Measurements from ENCODE around the gene PPP1R27.
A peak's percentile ranks its signal among the peaks of the same experiment; 100 is the strongest.

PPP1R27 gene

DNA sequence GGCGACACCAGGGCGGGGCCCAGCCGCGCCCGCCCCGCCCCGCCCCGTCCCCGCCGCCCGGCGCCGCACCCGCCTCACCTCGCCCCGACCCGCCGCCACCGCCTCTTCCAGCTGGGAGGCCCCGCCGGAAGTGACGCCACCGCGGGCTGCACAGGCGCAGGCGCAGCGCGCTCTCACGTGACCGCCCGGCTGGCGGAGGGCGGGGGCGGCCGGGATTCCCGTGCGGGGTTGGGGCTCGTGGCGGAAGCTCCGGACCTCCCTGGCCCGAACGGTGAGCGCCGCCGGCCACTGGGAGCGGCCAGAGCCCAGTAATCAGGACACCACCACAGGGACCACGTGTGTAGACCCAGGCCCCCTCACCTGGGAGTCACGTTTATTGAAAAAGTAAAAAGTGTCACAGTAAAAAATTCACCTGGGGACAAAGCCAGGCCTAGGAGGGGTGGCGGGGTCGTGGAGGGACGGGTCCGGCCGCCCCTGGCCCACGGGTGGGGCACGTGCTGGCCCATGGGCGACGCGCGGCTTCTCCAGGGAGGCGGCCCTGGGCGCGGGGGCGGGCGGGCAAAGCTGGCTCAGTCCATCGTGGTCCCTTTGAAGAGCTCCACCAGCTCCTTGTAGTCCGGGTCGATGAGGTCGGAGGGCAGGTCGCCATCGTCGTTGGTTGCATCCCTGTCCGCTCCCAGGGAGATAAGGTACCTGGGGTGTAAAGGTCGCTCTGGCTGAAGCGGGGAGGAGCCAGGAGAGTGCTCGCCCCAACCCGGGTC is 1.5 kb downstream of the PPP1R27 start, which contains the start of gene MCRIP1:
MCRIP1 (minus strand) TSS at position 132 of the 761 bp plus-strand sequence. CDS start 8,785 bp downstream, outside the sequence.
- peak; percentile 95 for DNase-seq (ENCODE audit: low read depth)
- TF ChIP-seq, protein P1, sequence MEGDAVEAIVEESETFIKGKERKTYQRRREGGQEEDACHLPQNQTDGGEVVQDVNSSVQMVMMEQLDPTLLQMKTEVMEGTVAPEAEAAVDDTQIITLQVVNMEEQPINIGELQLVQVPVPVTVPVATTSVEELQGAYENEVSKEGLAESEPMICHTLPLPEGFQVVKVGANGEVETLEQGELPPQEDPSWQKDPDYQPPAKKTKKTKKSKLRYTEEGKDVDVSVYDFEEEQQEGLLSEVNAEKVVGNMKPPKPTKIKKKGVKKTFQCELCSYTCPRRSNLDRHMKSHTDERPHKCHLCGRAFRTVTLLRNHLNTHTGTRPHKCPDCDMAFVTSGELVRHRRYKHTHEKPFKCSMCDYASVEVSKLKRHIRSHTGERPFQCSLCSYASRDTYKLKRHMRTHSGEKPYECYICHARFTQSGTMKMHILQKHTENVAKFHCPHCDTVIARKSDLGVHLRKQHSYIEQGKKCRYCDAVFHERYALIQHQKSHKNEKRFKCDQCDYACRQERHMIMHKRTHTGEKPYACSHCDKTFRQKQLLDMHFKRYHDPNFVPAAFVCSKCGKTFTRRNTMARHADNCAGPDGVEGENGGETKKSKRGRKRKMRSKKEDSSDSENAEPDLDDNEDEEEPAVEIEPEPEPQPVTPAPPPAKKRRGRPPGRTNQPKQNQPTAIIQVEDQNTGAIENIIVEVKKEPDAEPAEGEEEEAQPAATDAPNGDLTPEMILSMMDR (IDR thresholded peaks at IDR 0.05; ENCODE audit: low read depth, low read length), result no peak
- TF ChIP-seq MYC (IDR thresholded peaks at IDR 0.05; ENCODE audit: low read depth, low read length) (peak; percentile 59), POLR2A (IDR thresholded peaks at IDR 0.05; ENCODE audit: extremely low read depth, insufficient read length) (peak; percentile 39)
- TF ChIP-seq, protein P2, sequence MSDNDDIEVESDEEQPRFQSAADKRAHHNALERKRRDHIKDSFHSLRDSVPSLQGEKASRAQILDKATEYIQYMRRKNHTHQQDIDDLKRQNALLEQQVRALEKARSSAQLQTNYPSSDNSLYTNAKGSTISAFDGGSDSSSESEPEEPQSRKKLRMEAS (IDR thresholded peaks at IDR 0.05; ENCODE audit: low read depth, low read length), result peak; percentile 82

DNA sequence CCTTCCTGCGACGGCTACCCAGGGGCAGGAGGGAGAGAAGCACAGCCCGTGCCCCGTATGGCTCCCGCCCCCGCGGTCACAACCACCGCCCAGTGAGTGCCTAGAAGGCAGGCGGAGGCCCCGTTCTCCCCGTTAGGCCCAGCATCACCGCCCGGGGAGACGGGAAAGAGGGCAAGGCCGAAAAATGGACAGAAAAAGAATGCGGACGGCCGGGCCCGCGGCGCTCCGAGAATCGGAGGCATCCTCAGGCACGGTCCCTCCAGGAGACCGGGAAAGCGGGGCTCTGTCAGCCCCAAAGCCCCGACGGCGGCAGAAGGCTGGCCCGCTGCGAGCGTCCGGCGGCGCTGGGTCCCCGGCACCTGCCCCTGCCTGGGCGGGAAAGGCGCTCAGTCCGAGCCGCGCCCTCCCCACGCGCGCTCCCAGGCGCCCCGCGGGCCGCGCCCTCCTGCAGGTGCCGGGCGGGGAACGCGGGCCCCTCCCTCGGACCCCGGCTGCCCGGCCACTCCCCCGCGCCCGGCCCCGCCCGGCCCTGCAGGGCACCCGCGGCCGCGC is 2.2 kb downstream of the PPP1R27 start:
- peak overlapping the region; percentile 82 for H3K4me3 ChIP-seq (ENCODE audit: low read depth, low read length)
- TF ChIP-seq POLR2A (IDR thresholded peaks at IDR 0.05; ENCODE audit: extremely low read depth, insufficient read length), result peak; percentile 10
- TF ChIP-seq, protein P1 (IDR thresholded peaks at IDR 0.05; ENCODE audit: low read depth, low read length), result no peak
- TF ChIP-seq, protein P2 (IDR thresholded peaks at IDR 0.05; ENCODE audit: low read depth, low read length), result no peak
- no peak for TF ChIP-seq MYC (IDR thresholded peaks at IDR 0.05; ENCODE audit: low read depth, low read length)
- DNase-seq (ENCODE audit: low read depth), result peak; percentile 59

More for the DNA sequence above, 1.5 kb downstream of the PPP1R27 start, which contains the start of gene MCRIP1:
- peak within 1 kb of the TSS; percentile 82 for H3K4me3 ChIP-seq (ENCODE audit: low read depth, low read length)

DNA sequence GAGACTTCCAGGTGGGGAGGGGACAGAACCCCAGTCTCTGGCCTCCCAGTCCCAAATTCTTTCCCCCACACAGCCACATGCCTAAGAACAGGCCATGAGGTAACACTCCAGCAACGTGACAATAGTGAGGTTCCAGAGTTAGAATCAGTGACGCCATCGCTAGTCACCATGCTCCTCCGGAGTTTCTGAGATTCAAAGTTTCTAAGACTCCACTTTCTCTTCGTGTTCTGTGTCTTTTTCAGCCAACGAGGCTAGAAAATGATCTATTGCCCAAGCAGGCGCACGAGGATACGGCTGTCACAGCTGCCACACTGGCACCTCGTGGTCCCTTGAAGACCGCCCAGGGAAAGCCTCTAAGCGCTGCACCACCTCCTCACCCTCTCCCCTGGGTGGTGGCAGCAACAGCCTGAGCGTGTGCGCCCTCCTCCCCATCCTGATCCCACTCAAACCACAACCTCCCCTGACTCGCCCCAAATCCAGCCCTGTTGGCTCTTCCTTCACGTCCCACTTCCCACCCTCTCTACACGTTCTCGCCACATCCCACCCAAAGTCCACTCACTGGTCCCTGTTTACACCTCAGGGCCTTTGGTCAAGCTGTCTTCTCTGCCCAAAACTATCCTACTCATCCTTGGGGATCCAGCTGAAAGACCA is 2.8 kb downstream of the PPP1R27 start:
- TF ChIP-seq, protein P2 (IDR thresholded peaks at IDR 0.05; ENCODE audit: low read depth, low read length), result peak; percentile 93
- TF ChIP-seq MYC (IDR thresholded peaks at IDR 0.05; ENCODE audit: low read depth, low read length), result peak; percentile 93
- TF ChIP-seq, protein P1 (IDR thresholded peaks at IDR 0.05; ENCODE audit: low read depth, low read length), result no peak
- no peak for TF ChIP-seq POLR2A (IDR thresholded peaks at IDR 0.05; ENCODE audit: extremely low read depth, insufficient read length)
- DNase-seq (ENCODE audit: low read depth), result peak; percentile 84
- peak overlapping the region; percentile 82 for H3K4me3 ChIP-seq (ENCODE audit: low read depth, low read length)

DNA sequence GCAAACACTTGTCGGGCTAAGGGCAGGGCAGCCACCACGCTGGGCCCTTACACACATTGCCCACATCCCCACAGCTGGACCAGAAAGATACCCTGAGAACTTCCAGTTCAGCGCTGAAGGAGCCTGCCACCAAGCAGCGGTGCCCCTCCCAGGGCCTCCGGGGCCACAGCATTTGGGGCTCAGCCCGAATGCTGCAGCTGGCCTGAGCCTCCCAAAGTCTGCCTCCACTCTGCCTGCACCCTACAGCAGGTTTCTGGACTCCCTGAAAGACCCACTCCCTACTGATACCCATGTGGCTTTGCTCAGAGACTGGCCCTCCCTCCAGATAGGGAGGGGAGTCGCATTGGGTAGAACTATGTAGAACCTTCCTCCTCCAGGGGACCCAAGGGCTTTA is 3.3 kb downstream of the PPP1R27 start:
- H3K4me3 ChIP-seq (ENCODE audit: low read depth, low read length), result peak overlapping the region; percentile 82
- no peak for DNase-seq (ENCODE audit: low read depth)
- TF ChIP-seq, protein P2 (IDR thresholded peaks at IDR 0.05; ENCODE audit: low read depth, low read length), result no peak
- TF ChIP-seq, protein P1 (IDR thresholded peaks at IDR 0.05; ENCODE audit: low read depth, low read length), result no peak
- TF ChIP-seq POLR2A (IDR thresholded peaks at IDR 0.05; ENCODE audit: extremely low read depth, insufficient read length), result no peak
- no peak for TF ChIP-seq MYC (IDR thresholded peaks at IDR 0.05; ENCODE audit: low read depth, low read length)

DNA sequence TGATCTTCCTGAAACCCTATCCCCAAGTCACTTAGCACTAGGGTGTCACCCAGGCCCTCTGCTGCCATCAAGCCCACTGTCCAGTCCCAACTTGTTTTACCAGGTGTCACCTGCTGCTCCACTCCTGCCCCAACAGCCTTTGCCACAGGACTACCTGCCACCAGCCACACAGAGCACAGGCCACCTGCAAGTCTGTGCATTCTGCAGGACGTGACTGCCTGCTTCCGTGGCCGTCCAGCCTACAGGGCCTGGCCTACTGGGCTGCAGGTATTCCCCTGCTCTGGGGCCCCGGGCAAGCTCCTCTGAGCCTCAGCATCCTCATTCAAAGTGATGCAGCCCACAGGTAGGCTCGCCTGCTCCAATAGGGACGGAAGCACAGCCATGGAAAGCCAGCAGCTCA is 5.0 kb downstream of the PPP1R27 start:
- TF ChIP-seq MYC (IDR thresholded peaks at IDR 0.05; ENCODE audit: low read depth, low read length), result no peak
- no peak for DNase-seq (ENCODE audit: low read depth)
- no peak overlapping the region for H3K4me3 ChIP-seq (ENCODE audit: low read depth, low read length)

DNA sequence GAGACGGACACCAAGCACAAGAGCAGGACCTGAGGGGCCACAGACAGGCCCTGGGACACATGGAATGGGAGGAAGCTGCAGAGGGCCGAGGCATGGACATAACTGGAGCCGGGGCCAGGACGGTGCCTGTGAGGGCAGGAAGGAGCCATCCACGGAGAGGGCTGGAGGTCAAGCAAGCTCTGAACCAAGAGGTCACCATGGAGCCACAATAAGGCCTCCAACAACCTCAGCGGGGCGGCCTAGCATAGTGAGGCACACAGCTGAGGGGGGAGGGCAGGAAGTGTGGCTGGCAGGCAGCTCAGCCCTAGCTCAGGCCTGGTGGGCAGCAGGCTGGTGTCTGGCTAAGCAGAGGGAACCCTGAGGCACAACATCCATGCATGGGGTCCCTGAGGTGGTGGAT is 6.2 kb downstream of the PPP1R27 start:
- no peak for TF ChIP-seq POLR2A (IDR thresholded peaks at IDR 0.05; ENCODE audit: extremely low read depth, insufficient read length)
- TF ChIP-seq MYC (IDR thresholded peaks at IDR 0.05; ENCODE audit: low read depth, low read length), result no peak
- TF ChIP-seq, protein P1 (IDR thresholded peaks at IDR 0.05; ENCODE audit: low read depth, low read length), result no peak
- TF ChIP-seq, protein P2 (IDR thresholded peaks at IDR 0.05; ENCODE audit: low read depth, low read length), result no peak
- H3K4me3 ChIP-seq (ENCODE audit: low read depth, low read length), result no peak overlapping the region
- DNase-seq (ENCODE audit: low read depth), result no peak
